Mucosa of stomach (tissue), 1 donor: ENCODE results near the gene ZNF195.

ENCODE experiments used
- H3K27me3 ChIP-seq: one replicate; pipeline ENCODE4 v1.7.0; 2013; ENCODE audit warnings: mild to moderate bottlenecking, low read length; ENCODE audit not compliant: control insufficient read depth, insufficient read depth
- H3K36me3 ChIP-seq: one replicate; pipeline ENCODE4 v1.7.0; 2013; ENCODE audit warnings: low read length; ENCODE audit not compliant: control insufficient read depth, insufficient read depth
- H3K4me1 ChIP-seq: one replicate; pipeline ENCODE4 v1.7.0; 2013; ENCODE audit warnings: mild to moderate bottlenecking, low read length; ENCODE audit not compliant: control insufficient read depth, insufficient read depth
- H3K4me3 ChIP-seq: one replicate; pipeline ENCODE4 v1.7.0; 2013; ENCODE audit warnings: low read length
- H3K9ac ChIP-seq: one replicate; pipeline ENCODE4 v1.7.0; 2013; ENCODE audit warnings: mild to moderate bottlenecking, low read length, moderate library complexity
- H3K9me3 ChIP-seq: one replicate; pipeline ENCODE4 v1.7.0; 2013; ENCODE audit warnings: mild to moderate bottlenecking, low read length, moderate library complexity; ENCODE audit not compliant: control insufficient read depth
- donor health status: Pancreatic carcinoma.

Gene ZNF195

GRCh38 chr11:3359092-3359824 is 19.7 kb downstream of the ZNF195 start:
- peaks cover 20% of the 10 kb centered on the region for H3K36me3 ChIP-seq
- no peak overlapping the region for H3K4me3 ChIP-seq
- H3K27me3 ChIP-seq: no peaks in the 10 kb centered on the region
- peaks cover 35% of the 10 kb centered on the region for H3K9me3 ChIP-seq
- no peak overlapping the region for H3K9ac ChIP-seq
- H3K4me1 ChIP-seq: no peaks in the 10 kb centered on the region

GRCh38 chr11:3357994-3358676 is 20.8 kb downstream of the ZNF195 start:
- no peak overlapping the region for H3K4me3 ChIP-seq
- H3K27me3 ChIP-seq: no peaks in the 10 kb centered on the region
- peaks cover 20% of the 10 kb centered on the region for H3K36me3 ChIP-seq
- no peaks in the 10 kb centered on the region for H3K4me1 ChIP-seq
- H3K9me3 ChIP-seq: peaks cover 29% of the 10 kb centered on the region
- no peak overlapping the region for H3K9ac ChIP-seq

GRCh38 chr11:3357302-3357701 is 21.6 kb downstream of the ZNF195 start:
- H3K4me1 ChIP-seq: no peaks in the 10 kb centered on the region
- peaks cover 29% of the 10 kb centered on the region for H3K9me3 ChIP-seq
- peaks cover 20% of the 10 kb centered on the region for H3K36me3 ChIP-seq
- no peaks in the 10 kb centered on the region for H3K27me3 ChIP-seq
- no peak overlapping the region for H3K9ac ChIP-seq
- no peak overlapping the region for H3K4me3 ChIP-seq

- Histone ChIP-seq H3K9me3 (peaks cover 28% of the 10 kb centered on the region), H3K4me3 (no peak overlapping the region), H3K4me1 (no peaks in the 10 kb centered on the region), H3K9ac (no peak overlapping the region), H3K27me3 (no peaks in the 10 kb centered on the region), H3K36me3 (peaks cover 19% of the 10 kb centered on the region)
Observed at GRCh38 chr11:3356858-3357257, 22.1 kb downstream of the ZNF195 start.

GRCh38 chr11:3353066-3353465 is 25.9 kb downstream of the ZNF195 start:
- H3K36me3 ChIP-seq: no peaks in the 10 kb centered on the region
- H3K4me1 ChIP-seq: no peaks in the 10 kb centered on the region
- no peaks in the 10 kb centered on the region for H3K27me3 ChIP-seq
- H3K9ac ChIP-seq: no peak overlapping the region
- H3K4me3 ChIP-seq: no peak overlapping the region
- peaks cover 4% of the 10 kb centered on the region for H3K9me3 ChIP-seq

- peaks cover 7% of the 10 kb centered on the region for H3K9me3 ChIP-seq
- H3K27me3 ChIP-seq: peaks cover 3% of the 10 kb centered on the region
- H3K4me1 ChIP-seq: no peaks in the 10 kb centered on the region
- H3K36me3 ChIP-seq: no peaks in the 10 kb centered on the region
- H3K9ac ChIP-seq: no peak overlapping the region
- no peak overlapping the region for H3K4me3 ChIP-seq
Observed at GRCh38 chr11:3347127-3347526, 31.8 kb downstream of the ZNF195 start.

GRCh38 chr11:3346587-3346986 is 32.4 kb downstream of the ZNF195 start:
- Histone ChIP-seq H3K9me3 (peaks cover 7% of the 10 kb centered on the region), H3K4me3 (no peak overlapping the region), H3K36me3 (no peaks in the 10 kb centered on the region), H3K9ac (no peak overlapping the region), H3K27me3 (peaks cover 3% of the 10 kb centered on the region), H3K4me1 (no peaks in the 10 kb centered on the region)

GRCh38 chr11:3345736-3346135 is 33.2 kb downstream of the ZNF195 start:
- Histone ChIP-seq H3K27me3 (peaks cover 3% of the 10 kb centered on the region), H3K36me3 (no peaks in the 10 kb centered on the region), H3K9me3 (peaks cover 7% of the 10 kb centered on the region), H3K4me3 (no peak overlapping the region), H3K9ac (no peak overlapping the region), H3K4me1 (no peaks in the 10 kb centered on the region)

GRCh38 chr11:3344327-3345174 is 34.4 kb downstream of the ZNF195 start:
- no peak overlapping the region for H3K4me3 ChIP-seq
- no peaks in the 10 kb centered on the region for H3K36me3 ChIP-seq
- H3K9ac ChIP-seq: no peak overlapping the region
- H3K27me3 ChIP-seq: peaks cover 3% of the 10 kb centered on the region
- H3K9me3 ChIP-seq: peaks cover 7% of the 10 kb centered on the region
- H3K4me1 ChIP-seq: no peaks in the 10 kb centered on the region

- Histone ChIP-seq H3K27me3 (peaks cover 3% of the 10 kb centered on the region), H3K4me1 (no peaks in the 10 kb centered on the region), H3K9ac (no peak overlapping the region), H3K36me3 (no peaks in the 10 kb centered on the region), H3K4me3 (no peak overlapping the region), H3K9me3 (peaks cover 7% of the 10 kb centered on the region)
Observed at GRCh38 chr11:3342709-3343108, 36.2 kb downstream of the ZNF195 start.

- H3K36me3 ChIP-seq: no peaks in the 10 kb centered on the region
- peaks cover 3% of the 10 kb centered on the region for H3K27me3 ChIP-seq
- no peaks in the 10 kb centered on the region for H3K4me1 ChIP-seq
Observed at GRCh38 chr11:3341298-3341697, 37.6 kb downstream of the ZNF195 start.

GRCh38 chr11:3340025-3340424 is 38.9 kb downstream of the ZNF195 start:
- H3K4me1 ChIP-seq: no peaks in the 10 kb centered on the region
- H3K27me3 ChIP-seq: peaks cover 3% of the 10 kb centered on the region
- H3K4me3 ChIP-seq: no peak overlapping the region
- no peak overlapping the region for H3K9ac ChIP-seq
- no peaks in the 10 kb centered on the region for H3K9me3 ChIP-seq
- no peaks in the 10 kb centered on the region for H3K36me3 ChIP-seq

More at GRCh38 chr11:3341298-3341697, 37.6 kb downstream of the ZNF195 start:
- Histone ChIP-seq H3K4me3 (no peak overlapping the region), H3K9me3 (no peaks in the 10 kb centered on the region), H3K9ac (no peak overlapping the region)
